Cortex of kidney (tissue), 1 donor: ENCODE measurements around the gene CITED1.
"Not testable (repeated sequence)": the region's sequence is repeated elsewhere in the genome, so short reads cannot be mapped to it uniquely, and the experiment has no call there.

Experiments used
- DNase-seq: peaks from one replicate; lab custom pipeline; 2025; lab: John Stamatoyannopoulos, UW

Gene CITED1, protein sequence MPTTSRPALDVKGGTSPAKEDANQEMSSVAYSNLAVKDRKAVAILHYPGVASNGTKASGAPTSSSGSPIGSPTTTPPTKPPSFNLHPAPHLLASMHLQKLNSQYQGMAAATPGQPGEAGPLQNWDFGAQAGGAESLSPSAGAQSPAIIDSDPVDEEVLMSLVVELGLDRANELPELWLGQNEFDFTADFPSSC

DNA sequence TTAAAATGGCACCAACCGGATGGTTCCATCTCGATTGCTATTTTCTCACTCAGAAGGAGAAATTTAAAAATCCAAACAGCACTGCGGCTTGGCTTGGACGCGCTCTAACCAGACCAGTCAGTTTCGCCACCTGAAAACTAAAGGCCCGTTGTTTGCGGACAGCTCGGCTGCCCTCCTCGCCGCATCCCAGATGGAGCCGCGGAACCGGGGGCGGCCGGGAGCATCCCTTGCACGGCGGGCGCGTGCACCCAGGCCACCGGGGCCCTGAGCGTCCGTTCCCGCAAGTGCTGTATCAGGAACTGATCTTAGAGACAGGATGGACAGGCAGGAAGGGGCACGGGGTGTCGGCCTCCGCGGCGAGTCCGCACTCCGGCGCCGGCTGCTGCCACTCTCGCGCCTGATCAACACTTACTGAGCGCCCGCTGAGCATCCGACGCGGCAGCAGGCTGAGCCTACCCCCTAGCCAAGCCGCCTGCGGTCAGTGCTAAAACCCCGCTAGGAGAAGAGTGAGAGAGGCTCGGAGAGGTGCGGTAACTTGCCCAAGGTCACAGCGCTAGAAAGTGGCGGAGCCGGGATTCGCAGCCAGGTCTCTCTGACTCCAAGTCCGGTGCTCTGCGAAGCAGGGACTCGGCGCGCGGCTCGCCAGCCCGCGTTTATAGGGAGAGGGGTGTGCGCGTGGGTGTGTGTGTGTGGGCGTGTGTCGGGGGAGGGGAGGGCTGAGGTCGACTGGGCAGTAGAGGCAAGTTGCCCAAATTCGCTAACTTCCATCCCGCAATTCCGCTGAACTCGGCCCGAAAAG, at the start of gene CITED1:
CITED1 (minus strand) TSS at position 629 of the 799 bp plus-strand sequence. CDS start 3,045 bp downstream, outside the sequence.
- no peak for DNase-seq

DNA sequence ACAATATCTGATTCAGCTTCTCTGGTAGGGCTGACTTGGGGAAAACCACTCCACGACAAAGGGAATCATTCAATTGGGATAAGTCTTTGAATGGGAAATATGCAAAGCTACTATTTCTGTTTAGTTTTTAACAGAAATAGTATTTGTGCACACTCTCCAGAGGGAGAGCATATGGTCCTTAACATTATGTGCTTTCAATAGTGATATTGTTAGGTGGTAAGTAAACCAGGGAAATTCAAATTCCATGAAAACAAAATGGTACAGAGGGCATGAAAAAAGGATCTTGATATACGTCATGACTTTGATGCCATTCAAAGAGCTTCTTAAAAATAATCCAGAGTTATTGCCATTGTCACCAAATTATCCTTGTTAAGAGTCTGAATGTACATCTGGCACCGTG, 47.1 kb upstream of the CITED1 start:
- DNase-seq = no peak

DNA sequence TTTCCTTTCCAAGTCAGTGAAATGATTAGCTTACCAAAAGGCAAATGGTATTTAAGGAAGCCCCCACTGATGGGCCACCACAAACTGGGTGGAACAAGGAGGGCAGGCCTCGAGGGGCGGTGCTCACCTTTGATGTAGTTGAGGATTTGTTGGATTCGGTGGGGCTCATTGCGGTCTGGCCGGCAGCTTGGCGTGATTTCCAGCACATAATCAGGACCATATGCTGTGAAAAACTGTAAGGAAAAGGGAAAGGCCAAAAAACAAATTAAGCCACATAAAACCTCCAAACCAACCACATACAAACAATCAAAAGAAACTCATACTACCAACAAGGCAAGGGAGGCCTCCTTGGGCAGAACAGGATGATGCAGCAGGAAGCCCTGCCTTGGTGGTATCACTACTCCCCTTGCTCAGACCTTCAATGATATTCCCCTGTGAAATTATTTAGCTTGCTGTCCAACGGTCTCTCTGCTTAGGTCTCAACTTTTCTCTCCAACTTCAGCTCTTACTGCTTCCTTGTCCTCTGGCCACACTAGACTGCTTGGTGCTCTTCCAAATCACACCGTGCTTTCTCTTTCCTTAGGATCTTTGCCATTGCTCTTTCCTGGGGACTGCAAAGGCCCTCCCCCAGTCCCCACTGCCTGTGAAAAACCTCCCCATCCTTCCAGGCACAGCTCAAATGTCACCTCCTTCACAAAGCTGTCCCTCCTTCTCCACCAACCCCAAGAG, 46.1 kb upstream of the CITED1 start:
- no peak for DNase-seq

DNA sequence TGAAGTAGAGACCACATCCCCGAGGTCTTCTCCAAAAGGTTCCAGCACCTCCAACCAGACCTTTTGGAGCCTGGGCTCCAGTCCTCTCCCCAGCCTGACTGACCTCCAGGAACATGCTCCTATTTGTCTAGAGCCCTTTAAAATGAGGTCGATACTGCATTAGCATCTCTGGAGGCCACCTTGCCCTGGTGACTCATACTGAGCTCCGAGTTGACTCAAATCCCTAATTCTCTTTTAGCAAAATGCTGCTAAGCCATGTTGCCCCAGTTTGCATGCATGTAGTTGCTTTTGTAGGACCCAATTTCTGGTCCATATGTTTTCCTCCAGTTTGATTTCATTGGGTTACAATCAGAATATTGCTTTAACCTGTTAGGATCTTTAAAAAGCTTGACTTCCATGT, 43.5 kb upstream of the CITED1 start:
- DNase-seq = no peak

DNA sequence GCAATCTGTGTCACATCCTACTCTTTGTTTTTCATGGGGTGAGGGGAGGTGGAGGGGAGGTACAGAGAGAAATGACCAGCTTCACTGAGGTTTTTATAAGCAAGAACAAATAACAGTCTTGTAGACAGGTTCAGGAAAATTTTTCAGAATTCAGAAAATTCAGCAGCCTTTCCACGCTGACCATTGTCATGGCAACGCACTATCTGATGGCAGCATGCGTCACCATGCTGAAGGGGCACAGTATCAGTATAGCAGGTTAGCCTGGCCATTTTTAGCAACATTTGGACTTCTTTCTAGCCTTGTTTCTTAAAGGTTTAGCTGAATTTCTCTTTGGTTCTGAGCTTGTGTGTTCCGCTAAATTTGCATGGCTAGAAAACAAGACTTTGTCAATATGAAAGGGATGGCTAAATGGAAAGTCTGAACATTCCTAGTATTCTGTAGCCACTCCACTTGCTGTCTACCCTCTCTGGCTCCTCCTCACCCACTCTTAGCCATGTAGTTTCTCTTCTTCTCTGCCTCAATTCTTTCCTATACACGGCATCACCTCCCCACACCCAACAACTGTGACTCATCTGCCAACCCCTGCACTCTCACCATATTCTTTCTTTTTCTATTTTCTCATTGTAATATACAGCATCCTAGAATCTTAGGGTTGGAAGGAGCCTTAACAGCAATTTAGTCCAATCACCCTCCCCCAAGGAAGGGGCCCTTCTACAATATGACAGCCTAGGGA, 42.7 kb upstream of the CITED1 start:
- no peak for DNase-seq

DNA sequence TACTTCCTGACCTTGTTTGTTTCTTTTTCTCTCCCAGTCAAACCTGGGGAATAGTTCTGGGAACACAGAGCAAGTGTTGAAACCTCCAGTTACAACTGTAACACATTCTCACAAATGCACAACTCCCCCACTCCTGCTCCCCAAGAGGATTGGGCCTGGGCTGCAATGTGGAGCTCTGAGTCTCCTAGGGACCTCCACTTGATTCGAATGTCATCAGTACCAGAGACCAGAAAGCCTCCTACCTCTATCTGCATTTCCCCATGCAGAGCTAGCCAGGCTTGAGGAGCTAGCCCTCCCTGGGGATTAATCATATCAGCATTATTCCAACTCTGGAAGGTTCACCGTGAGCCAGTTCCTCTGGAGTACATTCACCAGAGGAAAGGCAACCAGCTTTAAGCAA, 41.7 kb upstream of the CITED1 start:
- DNase-seq = no peak

DNA sequence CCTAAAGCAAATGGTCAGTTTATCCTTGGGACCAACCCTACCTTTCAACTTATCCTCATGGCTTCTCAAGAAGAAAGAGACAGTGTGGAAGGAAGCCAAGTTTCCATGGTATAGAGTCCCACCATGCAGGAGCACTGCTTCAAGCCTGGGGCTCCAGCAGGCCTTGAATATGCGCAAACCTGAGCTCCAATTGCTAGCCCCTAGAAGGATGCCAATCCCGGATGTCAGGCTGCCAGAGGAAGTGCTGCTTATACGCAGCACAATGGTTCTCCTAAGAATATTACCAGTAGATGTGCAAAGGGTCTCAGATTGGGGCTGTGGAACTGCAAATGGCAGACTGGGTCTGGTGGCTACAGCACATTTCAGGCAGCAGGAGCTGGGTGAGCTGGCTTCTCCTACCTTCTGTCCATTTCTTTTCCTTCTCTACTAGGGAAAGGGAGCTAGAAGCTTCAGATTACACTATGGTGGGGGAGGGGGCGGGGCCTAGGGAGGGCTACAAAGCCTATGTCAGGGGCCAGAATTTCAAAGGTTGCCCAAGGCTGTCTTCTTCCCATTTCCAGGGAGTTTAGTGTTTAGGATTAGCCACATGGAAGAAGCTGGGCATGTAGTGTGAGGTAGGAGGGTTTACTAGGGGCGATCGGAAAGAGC, 40.7 kb upstream of the CITED1 start:
- no peak for DNase-seq

DNA sequence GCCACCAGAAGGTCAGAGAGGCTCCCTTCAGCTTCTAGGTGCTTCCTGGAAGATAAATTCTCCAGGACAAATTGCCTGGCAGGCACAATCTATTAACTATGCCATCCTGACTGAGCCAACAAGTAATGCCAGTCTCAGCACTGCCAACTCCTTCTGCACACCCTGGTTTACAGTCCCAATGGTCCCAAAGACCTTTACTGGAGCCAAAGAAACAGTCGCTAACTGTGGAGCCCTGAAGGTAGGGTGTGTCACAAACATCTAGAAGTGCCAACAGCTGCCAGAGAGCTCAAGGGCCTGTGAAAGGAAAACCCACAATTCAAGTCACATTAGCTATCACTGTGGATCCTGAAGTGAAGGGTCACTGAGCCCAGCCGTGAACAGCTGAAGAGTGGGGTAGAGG, 34.9 kb upstream of the CITED1 start:
- no peak for DNase-seq

DNA sequence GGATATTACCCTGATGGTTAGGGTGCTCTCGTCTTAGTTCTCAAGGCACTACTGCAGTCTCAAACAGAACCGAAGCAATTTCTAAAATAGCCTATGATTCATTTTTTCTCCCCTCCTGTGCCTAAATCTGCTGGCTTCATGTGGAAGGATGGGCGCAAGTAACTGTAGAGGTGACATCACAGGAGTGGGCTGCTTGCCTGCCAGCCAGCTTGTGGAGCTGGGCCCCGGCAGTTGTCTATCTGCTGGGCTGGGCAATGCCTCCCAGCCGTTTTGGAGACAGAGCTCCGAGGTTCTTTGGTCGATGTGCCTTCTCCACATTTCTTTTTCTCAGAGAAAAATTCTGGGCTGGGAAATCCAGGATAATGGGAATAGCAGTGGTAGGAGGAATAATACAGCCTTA, 34.3 kb upstream of the CITED1 start:
- DNase-seq = no peak

DNA sequence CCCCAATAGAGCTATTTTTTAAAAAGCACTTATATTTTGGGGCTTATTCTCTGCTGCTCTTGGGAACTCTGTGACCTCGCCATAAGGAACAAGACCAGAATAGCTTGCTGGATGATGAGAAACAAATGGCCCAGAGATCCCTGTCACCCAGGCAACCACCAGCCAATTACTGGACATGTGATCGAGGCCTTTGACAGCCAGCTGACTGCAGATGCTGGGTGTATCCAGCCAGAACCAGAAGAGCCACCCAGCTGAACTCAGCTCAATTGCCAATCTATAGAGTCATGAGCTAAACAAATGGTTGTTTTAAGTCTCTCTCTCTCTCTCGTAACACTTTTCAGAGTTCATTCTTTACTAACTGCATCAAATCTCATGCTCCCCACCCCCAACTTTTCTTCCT, 24.4 kb upstream of the CITED1 start:
- DNase-seq = no peak

DNA sequence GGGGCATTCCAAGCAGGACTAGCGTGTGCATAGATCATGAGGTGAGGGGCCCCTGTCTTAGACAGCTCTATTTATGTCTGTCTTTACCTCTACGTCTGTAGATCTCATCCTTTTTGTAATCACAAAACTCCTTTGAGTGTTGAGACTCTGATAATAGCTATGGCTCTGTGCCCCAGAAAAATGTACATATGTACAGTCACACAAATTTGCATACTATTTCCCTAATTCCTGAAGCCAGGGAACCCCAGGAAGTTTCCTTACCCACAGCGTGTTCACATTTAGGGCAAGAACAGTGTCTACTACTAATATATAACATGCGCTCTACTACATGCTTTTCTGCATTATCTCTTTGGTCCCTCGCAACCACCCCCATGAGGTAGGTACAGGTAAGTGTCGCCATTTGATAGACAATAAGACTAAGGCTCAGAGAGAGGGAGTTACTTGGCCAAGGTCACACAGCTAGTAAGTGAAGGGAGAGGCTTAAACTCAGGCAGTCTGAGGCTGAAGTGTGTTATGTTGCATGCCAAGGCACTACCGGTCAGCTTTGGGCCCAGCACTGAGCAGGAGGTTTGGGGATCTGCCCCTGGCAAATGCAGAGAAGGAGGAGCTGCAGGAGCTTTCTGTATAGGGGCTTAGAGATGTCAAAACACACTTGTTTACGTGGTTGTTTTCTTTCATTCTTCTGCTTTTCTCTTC, 21.0 kb upstream of the CITED1 start:
- DNase-seq = no peak

DNA sequence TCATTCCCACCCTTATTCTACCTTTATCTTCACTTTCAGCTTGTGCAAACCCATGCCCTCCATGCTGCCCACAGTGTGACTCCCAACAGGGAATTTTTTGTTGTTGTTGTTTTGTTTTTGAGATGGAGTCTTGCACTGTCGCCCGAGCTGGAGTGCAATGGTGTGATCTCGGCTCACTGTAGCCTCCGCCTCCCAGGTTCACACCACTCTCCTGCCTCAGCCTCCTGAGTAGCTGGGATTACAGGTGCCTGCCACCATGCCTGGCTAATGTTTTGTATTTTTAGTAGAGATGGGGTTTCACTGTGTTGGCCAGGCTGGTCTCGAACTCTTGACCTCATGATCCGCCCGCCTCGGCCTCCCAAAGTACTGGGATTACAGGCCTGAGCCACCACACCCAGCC, 13.9 kb upstream of the CITED1 start:
- DNase-seq = not testable (repeated sequence)

DNA sequence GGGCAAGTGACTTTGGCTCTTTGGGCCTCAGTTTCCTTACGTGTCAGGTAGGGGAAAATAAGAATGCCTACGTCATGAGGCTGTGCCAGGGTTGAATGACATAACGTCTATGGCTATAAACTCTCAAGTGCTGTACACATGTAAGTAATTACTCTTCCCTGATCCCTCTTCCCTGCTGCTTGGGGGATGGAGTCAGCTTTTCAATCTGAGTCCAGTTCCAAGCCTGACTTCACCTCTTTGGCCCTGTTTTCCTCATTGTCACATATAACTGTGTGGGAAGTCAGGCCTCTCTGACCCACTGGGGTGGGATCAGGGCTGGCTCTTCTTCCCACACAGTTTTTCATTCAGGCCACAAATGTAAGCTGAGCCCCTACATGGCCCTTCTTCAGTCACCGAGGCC, 11.4 kb upstream of the CITED1 start:
- DNase-seq = no peak

DNA sequence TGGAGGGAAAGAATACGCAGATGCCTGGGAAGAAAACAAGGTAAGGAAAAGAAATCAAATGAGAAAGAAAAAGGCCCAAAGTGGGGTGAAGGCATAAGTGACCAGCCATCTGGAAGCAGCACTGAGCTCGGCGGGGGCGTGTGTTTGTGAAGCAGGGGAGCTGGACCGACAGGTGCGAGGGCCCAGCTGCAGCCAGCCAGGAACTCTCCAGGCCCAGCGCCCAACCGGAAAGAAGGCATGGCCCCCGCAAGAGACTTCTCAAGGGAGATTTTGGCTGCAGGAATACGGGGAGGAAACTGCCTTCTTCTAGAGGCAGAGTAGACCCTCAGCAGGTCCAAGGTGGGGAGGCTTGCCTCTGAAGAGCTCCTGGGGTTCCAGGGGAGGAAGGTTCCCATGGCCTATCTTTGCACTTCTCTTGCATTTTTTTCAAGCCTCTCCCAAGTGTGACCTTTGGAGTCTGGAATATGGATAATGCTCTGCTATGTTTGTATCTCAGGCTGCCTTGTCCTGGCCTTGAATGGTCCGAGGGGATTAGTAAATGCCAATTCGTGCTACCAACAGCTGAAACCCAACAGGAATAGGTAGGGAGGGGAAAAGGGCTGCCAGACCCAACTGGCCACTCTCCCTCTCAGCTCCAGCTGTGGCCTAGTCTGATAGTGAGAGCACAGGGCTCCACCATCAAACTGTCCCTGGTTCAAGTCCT, 10.8 kb upstream of the CITED1 start:
- no peak for DNase-seq

DNA sequence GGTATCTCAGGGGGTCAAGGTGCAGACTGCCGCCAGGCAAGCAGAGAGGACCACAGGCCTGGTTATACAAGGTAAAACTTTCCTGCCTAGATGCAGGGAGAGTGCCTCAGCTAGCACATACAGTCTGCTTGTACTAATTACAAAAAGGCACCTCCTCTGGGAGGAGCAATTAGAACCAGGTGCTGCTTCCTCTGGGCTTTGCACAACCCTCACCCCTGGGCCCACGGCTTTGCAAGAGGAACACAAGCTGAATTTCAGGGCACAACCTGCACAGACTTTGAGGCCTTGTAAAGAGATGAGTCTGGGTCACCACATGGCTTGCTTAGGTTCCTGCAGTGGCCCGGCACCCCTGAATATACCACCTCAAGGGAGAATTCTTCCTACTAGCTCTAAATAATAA, 9.2 kb upstream of the CITED1 start:
- no peak for DNase-seq

DNA sequence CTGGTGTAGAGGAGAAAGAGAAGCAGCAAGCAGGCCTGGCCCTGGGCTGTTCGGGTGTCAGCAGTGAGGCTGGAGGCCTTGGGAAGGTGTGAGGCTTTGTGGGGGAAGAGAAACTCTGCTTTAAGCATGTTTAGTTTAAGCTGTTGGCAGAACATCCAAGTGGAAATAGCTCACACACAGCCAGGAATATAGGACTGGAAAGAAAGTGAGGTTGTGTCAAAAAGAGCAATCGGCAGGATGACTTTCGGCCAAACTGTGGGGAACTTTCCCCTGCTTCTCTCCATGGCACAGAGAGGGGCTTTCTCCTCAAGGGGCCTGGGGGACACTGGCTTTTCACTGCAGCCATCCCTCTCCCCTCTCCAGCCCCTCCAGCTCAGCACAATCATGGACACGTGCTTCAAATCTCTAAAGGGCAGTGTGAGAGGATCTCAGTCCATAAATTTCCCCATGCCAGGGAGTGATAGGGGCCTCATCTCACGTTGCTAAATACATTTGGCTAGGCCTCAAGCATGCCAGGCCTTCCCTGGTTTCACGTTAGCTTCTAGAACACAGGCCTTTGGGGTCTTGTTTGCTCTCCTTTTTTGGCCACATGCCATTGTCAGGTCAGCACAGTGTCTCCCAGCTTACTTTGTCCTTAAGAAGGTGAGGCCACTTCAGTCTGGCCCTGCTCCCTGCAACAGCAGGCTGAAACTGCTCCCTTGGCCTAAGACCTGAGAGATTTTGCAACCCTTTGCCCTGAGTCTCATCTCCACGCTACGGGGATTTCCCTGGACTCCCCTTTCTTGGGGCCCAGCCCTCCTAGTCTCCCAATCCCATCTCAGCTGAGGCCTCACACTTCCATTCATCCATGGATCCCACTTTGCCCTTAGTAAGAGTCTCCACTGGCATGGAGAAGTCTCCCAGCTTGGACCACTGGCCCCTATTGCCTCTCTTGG, 8.3 kb upstream of the CITED1 start:
- DNase-seq = no peak

DNA sequence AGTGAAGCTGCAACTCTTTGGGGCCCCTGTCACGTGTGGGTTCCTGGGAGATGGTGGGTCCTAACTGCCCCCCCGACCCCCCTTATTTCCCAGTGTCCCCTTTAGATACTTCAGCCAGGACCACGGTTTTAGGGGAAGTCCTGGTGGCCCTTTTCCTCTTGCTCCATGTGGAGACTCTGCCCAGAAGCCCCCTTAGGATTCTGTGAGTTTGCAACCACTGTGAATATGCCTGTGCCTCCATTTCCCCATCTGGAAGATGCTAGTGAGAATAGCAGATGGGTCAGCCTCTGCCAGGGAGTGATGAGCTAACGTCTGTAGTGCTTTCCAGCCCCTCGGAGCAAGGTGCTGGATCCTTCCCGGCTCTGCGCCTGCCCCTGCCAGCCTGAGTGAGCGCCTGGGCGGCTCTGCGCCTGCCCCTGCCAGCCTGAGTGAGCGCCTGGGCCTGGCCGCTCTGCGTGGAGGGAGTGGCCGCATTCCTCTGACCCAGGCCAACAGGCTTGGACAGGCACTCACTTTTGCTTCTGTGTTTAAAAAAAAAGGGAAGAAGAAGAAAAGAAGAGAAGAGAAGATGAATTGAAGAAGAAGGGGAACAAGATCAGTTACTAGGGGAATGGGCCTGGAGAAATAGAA, 6.7 kb upstream of the CITED1 start:
- DNase-seq = no peak

DNA sequence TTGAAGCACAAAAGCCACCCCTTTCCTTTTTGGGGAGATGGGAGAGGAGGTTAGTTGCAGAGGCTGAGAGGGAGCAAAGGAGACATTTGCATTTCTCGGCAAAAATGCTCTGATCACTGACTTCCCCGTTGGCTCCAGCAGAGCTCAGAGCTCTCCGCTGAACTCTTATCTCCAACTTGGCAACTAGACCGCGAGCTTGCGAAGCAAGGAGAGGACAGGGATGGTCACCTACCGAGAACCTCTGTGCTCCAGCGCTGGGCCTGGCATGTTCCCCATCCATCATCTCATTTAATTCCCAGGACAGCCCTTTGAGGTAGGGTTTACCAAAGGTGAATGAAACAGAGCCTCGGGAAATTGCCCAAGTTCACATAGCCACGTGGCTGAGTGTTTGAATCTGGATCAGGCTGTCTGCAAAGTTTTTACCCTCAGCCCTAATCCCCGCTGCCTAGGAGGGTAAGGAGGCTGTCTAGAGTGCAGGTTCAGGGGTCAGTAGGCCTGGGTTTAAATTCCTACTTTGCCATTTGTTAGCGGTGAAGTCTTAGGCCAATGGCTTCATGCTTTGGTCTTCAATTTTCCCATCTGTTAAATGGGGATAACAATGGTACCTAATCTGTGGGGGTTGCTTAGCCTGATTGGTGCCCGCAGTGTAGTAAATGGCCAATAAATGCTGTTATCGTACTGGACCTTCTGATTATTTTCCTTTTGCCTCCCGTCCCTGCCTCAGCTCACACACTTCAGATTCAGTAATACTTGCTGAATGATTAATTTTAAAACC, 3.8 kb upstream of the CITED1 start:
- no peak for DNase-seq
